Neural progenitor cell (in vitro differentiated cells): ENCODE measurements around the gene OPHN1.

Experiments
- CTCF ChIP-seq: fragments of 200-600 bp; sonication (generic); IDR thresholded peaks from 2 replicates; pipeline ENCODE4 v1.5.1; 2017; ENCODE audit warnings: antibody characterized with exemption, mild to moderate bottlenecking
- EZH2phosphoT487 ChIP-seq: fragments of 200-600 bp; sonication (generic); IDR thresholded peaks from 2 replicates; pipeline ENCODE4 v1.6.1; 2017; ENCODE audit warnings: antibody characterized with exemption

DNA sequence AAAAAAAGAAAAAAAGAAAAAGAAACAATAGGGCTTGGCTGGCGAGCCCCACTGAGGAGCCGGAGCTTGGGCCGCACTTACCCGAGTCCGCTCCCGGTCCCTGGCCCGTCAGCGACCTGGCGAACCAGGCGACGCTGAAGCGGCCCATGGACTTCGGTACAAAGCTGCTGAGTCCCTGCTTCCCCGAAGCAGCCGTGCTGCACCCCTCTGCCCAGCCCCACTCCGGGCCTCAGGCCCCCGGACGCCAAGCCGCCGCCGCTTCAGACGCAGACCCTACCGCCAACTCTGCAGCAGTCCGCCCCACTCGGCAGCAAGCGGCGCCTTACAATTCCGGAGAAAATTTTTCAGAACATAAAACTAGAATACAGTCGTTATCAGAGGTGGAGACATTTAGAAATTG is 300.5 kb downstream of the OPHN1 start:
- TF ChIP-seq CTCF: no peak
- no peak for TF ChIP-seq EZH2phosphoT487
